OCI-LY7 (cell line): ENCODE data around the gene SUPT5H.

Source experiments
- CTCF ChIP-seq: fragments of 200-600 bp; sonication (generic); conservative IDR thresholded peaks from 2 replicates; pipeline ENCODE4 v1.5.1; 2014; ENCODE audit warnings: mild to moderate bottlenecking, antibody characterized with exemption, low read length, moderate library complexity, mixed read lengths
- EZH2phosphoT487 ChIP-seq: fragments of 200-600 bp; sonication (generic); IDR thresholded peaks from 2 replicates; pipeline ENCODE4 v1.6.1; 2018; ENCODE audit warnings: low read depth, borderline replicate concordance, mild to moderate bottlenecking, mixed run types, antibody characterized with exemption, low read length, moderate library complexity, mixed read lengths

- TF ChIP-seq CTCF (no peak), EZH2phosphoT487 (no peak)
Observed at GRCh38 chr19:39473443-39473960, 28.1 kb downstream of the SUPT5H start.
